ENCODE data around the gene OTOR.

The OTOR gene, protein sequence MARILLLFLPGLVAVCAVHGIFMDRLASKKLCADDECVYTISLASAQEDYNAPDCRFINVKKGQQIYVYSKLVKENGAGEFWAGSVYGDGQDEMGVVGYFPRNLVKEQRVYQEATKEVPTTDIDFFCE

GRCh38 chr20:16748308-16748900 lies at the start of gene OTOR:
Gene OTOR, plus strand, starts transcription at chr20:16748358. Its CDS starts 44 bp downstream, at chr20:16748402.
- no peak for DNase-seq (ENCODE audit: low read depth, low spot score)

GRCh38 chr20:16699293-16699692 lies 48.9 kb upstream of the OTOR start:
- no peak for DNase-seq (ENCODE audit: low read depth, low spot score)

GRCh38 chr20:16701296-16701695 lies 46.9 kb upstream of the OTOR start:
- DNase-seq (ENCODE audit: low read depth, low spot score): no peak

- DNase-seq (ENCODE audit: low read depth, low spot score): no peak
Observed at GRCh38 chr20:16703570-16703969, 44.6 kb upstream of the OTOR start.

GRCh38 chr20:16707674-16708073 lies 40.5 kb upstream of the OTOR start:
- no peak for DNase-seq (ENCODE audit: low read depth, low spot score)

- no peak for DNase-seq (ENCODE audit: low read depth, low spot score)
Observed at GRCh38 chr20:16708602-16709001, 39.6 kb upstream of the OTOR start.

DNA sequence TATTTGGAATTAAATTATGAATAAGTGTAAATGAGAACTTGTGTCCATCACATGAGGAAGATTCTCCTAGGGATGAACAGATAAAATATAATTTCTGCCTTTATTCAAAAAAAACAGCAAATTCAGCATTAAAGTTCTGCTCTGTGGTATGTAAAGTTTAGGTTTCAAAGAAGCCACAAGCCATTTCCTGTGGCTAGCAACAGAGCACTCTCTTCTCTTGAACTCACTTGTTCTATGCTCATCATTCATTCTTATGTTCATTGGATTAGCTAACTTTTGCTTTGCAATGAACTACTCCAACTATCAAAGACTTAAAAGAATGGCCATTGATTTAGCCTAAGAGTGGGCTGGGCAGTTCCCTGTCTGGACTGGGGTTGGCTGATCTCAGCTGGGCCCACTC lies 39.1 kb upstream of the OTOR start:
- DNase-seq (ENCODE audit: low read depth, low spot score): no peak

- no peak for DNase-seq (ENCODE audit: low read depth, low spot score)
Observed at GRCh38 chr20:16710781-16711180, 37.4 kb upstream of the OTOR start.

- DNase-seq (ENCODE audit: low read depth, low spot score): no peak
Observed at GRCh38 chr20:16711661-16712258, 36.4 kb upstream of the OTOR start.

- DNase-seq (ENCODE audit: low read depth, low spot score): no peak
Observed at GRCh38 chr20:16712511-16712947, 35.6 kb upstream of the OTOR start.

GRCh38 chr20:16713066-16713465 lies 35.1 kb upstream of the OTOR start:
- peak; percentile 1 for DNase-seq (ENCODE audit: low read depth, low spot score)

DNA sequence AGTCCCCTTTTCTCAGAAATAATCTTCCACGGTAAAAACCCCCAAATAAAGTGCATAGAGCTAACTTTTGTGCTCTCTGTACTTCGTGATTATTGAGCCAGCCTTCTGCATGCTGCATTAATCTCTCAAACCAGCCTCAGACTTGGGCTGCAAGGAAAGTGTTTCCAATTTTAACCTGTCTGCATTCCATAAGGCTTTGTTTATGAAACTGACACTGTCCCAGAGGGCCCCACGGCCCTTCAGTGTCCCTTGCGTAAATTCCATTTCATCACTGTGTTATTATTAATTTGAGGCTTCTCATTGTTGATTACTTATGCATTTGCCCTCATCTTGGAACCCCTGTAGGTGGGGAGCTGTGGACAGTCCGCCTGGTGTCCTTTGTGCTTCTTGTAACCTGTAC lies 33.9 kb upstream of the OTOR start:
- DNase-seq (ENCODE audit: low read depth, low spot score): no peak

DNA sequence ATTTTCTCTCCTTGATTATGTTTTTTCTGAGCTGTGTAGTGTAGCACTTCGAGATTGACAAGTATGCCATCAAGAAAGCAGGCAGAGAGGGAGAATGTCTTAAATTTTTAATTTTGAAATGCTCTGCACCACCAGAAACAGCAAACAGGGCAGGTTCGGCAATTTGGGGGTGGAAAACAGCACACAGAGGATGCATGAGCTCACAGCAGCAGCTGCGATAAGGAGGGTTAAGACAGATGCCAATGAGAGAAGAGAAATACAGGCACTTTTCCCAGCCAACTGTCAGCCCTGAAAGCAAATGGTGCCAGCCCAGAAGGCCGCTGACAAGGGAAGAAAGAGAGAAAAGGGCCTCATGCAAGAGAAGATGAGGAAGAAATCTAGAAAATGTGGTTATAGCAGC lies 33.4 kb upstream of the OTOR start:
- no peak for DNase-seq (ENCODE audit: low read depth, low spot score)

DNA sequence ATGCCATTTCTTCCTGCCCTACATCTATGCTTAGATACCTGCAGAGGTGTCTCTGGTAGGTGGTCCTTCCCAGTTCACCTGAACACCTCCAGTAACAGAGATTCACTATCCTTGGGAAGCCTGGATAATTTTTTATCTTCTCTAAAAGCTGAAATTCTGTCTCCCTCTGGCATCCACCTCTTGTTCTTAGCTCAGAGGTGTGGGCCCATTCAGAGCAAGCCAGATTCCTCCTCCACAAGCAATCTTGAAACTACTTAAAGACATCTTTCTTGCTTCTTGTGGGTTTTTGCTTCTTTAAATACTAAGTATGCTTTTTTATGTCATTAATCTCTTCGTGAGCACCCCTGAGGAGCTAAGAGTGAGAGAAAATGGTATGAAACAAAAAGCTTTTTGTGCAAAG lies 28.7 kb upstream of the OTOR start:
- no peak for DNase-seq (ENCODE audit: low read depth, low spot score)

DNA sequence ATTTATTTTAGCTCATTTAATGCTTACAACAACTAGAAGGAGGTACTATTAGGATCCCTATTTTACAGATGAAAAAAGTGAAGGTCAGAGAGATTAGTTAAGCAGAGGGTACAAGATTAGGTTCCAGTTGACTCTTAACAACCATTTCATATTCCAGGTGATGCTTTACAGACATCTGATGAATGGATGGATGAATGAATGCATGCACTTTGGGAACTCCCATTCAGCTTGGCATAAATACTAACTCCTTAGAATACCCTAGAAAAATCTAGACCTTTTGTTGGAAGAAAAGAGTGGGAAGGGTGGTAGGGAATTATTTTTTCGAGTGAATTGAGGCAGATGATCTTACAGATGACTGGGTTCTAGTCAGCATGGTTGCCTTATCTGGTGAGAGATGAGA lies 19.1 kb upstream of the OTOR start:
- no peak for DNase-seq (ENCODE audit: low read depth, low spot score)

GRCh38 chr20:16729565-16730460 lies 18.3 kb upstream of the OTOR start, which contains the start of gene SNRPB2:
Gene SNRPB2, plus strand, starts transcription at chr20:16730026. Its CDS starts 1,677 bp downstream, at chr20:16731703.
- peak; percentile 97 for DNase-seq (ENCODE audit: low read depth, low spot score)

DNA sequence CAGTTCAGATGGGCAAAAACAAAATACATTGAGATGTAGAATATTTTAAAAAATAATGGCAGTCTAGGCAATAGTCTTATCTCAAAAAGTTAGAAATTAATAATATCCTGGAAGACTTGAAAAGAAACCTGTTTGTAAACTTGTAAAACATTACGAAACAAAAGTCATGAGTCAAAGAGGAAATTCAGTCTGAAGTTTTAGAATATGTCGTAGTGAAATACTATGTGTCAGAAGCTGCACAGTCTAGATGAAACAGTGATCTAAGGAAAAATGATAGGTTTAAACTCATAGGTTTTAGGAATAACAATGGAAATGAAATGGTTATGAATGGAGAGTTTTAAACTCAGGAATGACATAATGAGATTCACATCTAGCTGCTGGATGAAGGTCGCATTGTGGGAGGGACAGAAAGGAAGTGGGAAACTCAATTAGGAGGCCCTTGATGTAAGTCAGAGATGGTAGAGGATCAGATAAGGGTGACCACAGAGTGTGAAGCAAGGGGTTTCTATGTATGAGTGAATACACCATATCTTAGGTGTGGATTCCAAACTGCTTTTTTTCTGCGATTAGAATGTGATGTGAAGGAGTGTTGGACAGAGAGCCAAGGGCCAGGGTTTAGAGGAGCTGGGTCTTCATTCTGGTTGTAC lies 15.5 kb upstream of the OTOR start:
- no peak for DNase-seq (ENCODE audit: low read depth, low spot score)

GRCh38 chr20:16740365-16741072 lies 7.6 kb upstream of the OTOR start:
- DNase-seq (ENCODE audit: low read depth, low spot score): no peak

DNA sequence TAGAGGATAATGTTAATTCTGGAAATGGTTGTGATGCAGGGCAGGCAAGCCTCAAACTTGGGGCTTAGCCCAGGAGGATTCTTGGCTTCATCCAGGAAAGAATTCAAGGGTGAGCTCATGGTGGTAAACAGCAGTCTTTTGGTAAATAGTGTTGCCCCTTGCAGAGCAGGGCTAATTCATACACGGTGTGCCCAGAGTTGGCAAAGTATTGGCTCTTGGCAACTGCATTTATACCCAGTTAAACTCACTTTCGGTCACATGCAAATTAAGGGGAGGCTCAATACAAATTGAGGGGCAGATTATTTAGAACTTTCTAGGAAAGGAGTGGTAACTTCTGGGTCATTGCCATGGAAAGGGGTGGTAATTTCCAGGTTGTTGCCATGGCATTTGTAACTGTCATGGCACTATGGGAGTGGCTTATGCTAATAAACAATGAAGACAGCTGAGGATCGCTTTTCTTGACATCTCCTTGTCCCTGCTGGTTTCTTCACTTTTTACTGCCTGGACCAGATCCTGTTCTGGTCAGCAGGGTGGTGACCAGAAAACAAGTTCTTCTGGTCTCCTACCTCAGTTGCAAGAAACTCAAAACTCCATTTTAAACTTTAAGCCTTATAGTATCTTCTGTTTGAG lies 3.9 kb upstream of the OTOR start:
- DNase-seq (ENCODE audit: low read depth, low spot score): no peak

DNA sequence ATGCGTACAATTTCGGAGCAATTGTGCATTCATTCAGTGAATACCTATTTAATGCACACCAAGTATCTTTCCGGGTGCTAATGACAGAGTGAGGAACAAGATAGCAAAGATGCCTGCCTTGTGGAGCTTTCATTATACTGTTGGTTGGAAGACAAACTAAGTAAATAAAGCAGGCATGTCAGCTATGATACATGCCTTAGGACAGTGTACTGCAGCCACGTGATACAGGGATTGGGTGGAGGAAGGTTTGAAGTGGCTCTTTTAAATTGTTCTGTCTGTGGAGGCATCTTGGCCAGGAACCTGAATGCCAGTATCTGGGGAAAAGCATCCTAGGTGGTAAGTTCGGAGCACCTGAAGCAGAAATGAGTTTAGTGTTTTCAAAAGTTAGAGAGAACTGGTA lies 3.0 kb upstream of the OTOR start:
- DNase-seq (ENCODE audit: low read depth, low spot score): no peak
